ENCODE data around the gene ZFC3H1.

Gene ZFC3H1

DNA sequence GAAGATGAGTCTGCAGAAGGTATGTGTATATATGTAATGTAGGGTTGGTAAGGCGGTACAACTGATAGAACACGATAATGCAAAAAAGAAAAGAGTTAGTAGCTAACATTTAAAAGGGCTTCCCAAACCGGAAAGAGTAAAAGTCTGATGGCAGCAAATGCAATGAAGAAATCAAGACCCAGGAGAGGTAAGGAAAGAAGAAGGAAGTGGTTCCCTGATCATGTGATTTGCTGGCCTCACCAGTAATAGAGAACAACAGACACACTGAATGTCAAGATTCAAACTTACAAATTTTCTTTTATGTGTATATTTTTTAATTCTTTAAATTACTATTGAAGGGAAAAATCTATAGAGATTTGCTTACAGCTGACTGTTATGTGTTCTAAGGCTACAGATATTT is 18.4 kb downstream of the ZFC3H1 start:
- Histone ChIP-seq H3K4me2 (no peak overlapping the region), H2AFZ (ENCODE audit: low read depth) (no peak overlapping the region), H4K20me1 (ENCODE audit: insufficient read depth) (no peaks in the 10 kb centered on the region; the same call in 1 of the 2 replicates), H3K27me3 (ENCODE audit: insufficient read depth, low read depth) (no peaks in the 10 kb centered on the region), H3K9ac (no peak overlapping the region), H3K4me3 (IDR thresholded peaks at IDR 0.05; ENCODE audit: insufficient read depth, low read depth, low read length) (no peak overlapping the region), H3K27ac (no peak overlapping the region), H3K4me1 (ENCODE audit: low read depth, poor library complexity, severe bottlenecking) (peaks cover 10% of the 10 kb centered on the region), H3K79me2 (ENCODE audit: insufficient read depth, low read depth) (peaks cover 6% of the 10 kb centered on the region; the same call in 1 of the 2 replicates), H3K36me3 (ENCODE audit: insufficient read depth) (peaks cover 24% of the 10 kb centered on the region; the same call in 1 of the 2 replicates)
- TF ChIP-seq, protein P1, sequence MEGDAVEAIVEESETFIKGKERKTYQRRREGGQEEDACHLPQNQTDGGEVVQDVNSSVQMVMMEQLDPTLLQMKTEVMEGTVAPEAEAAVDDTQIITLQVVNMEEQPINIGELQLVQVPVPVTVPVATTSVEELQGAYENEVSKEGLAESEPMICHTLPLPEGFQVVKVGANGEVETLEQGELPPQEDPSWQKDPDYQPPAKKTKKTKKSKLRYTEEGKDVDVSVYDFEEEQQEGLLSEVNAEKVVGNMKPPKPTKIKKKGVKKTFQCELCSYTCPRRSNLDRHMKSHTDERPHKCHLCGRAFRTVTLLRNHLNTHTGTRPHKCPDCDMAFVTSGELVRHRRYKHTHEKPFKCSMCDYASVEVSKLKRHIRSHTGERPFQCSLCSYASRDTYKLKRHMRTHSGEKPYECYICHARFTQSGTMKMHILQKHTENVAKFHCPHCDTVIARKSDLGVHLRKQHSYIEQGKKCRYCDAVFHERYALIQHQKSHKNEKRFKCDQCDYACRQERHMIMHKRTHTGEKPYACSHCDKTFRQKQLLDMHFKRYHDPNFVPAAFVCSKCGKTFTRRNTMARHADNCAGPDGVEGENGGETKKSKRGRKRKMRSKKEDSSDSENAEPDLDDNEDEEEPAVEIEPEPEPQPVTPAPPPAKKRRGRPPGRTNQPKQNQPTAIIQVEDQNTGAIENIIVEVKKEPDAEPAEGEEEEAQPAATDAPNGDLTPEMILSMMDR (conservative IDR thresholded peaks at IDR 0.05; ENCODE audit: low read depth, low read length): no peak

DNA sequence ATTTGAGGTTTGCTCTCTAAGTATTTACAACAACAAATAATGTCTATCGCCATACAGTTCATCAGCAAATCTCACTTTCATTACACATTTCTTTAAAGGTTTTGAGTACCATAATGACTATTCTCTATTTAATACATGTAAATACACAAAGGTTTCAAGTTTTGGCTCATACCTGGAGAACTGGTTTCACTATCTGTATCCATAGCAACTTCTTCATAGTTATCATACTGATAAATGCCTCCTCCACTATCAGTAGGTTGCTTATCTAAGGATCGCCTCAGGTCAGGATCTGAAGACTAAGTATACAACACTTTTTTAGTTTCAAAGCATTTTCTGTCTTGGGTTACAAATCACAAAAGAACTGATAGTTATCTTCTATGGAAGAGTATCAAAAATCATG is 21.4 kb downstream of the ZFC3H1 start:
- Histone ChIP-seq H3K27me3 (ENCODE audit: insufficient read depth, low read depth) (no peaks in the 10 kb centered on the region), H3K4me3 (IDR thresholded peaks at IDR 0.05; ENCODE audit: insufficient read depth, low read depth, low read length) (no peak overlapping the region), H3K27ac (no peak overlapping the region), H2AFZ (ENCODE audit: low read depth) (no peak overlapping the region), H3K79me2 (ENCODE audit: insufficient read depth, low read depth) (no peaks in the 10 kb centered on the region), H3K4me2 (no peak overlapping the region), H4K20me1 (ENCODE audit: insufficient read depth) (no peaks in the 10 kb centered on the region), H3K9ac (no peak overlapping the region), H3K36me3 (ENCODE audit: insufficient read depth) (peaks cover 24% of the 10 kb centered on the region; the same call in 1 of the 2 replicates), H3K4me1 (ENCODE audit: low read depth, poor library complexity, severe bottlenecking) (peaks cover 12% of the 10 kb centered on the region)
- TF ChIP-seq, protein P1 (conservative IDR thresholded peaks at IDR 0.05; ENCODE audit: low read depth, low read length): no peak

- H3K79me2 ChIP-seq (ENCODE audit: insufficient read depth, low read depth): no peaks in the 10 kb centered on the region
- H3K27ac ChIP-seq: no peak overlapping the region
- H3K4me2 ChIP-seq: no peak overlapping the region
- H3K4me1 ChIP-seq (ENCODE audit: low read depth, poor library complexity, severe bottlenecking): peaks cover 18% of the 10 kb centered on the region
- H3K9ac ChIP-seq: no peak overlapping the region
- H2AFZ ChIP-seq (ENCODE audit: low read depth): no peak overlapping the region
- TF ChIP-seq, protein P1 (conservative IDR thresholded peaks at IDR 0.05; ENCODE audit: low read depth, low read length): no peak
- H3K4me3 ChIP-seq (IDR thresholded peaks at IDR 0.05; ENCODE audit: insufficient read depth, low read depth, low read length): no peak overlapping the region
- no peaks in the 10 kb centered on the region for H3K27me3 ChIP-seq (ENCODE audit: insufficient read depth, low read depth)
- peaks cover 24% of the 10 kb centered on the region; the same call in 1 of the 2 replicates for H3K36me3 ChIP-seq (ENCODE audit: insufficient read depth)
- H4K20me1 ChIP-seq (ENCODE audit: insufficient read depth): no peaks in the 10 kb centered on the region
Measured at GRCh38 chr12:71641390-71641789, 22.3 kb downstream of the ZFC3H1 start.

GRCh38 chr12:71640316-71640715 is 23.3 kb downstream of the ZFC3H1 start:
- no peak overlapping the region for H3K4me2 ChIP-seq
- TF ChIP-seq, protein P1 (conservative IDR thresholded peaks at IDR 0.05; ENCODE audit: low read depth, low read length): no peak
- H3K79me2 ChIP-seq (ENCODE audit: insufficient read depth, low read depth): no peaks in the 10 kb centered on the region
- H2AFZ ChIP-seq (ENCODE audit: low read depth): no peak overlapping the region
- H3K27me3 ChIP-seq (ENCODE audit: insufficient read depth, low read depth): no peaks in the 10 kb centered on the region
- H4K20me1 ChIP-seq (ENCODE audit: insufficient read depth): no peaks in the 10 kb centered on the region
- H3K9ac ChIP-seq: no peak overlapping the region
- peaks cover 18% of the 10 kb centered on the region for H3K4me1 ChIP-seq (ENCODE audit: low read depth, poor library complexity, severe bottlenecking)
- no peak overlapping the region for H3K27ac ChIP-seq
- H3K36me3 ChIP-seq (ENCODE audit: insufficient read depth): peaks cover 26% of the 10 kb centered on the region; the same call in 1 of the 2 replicates
- no peak overlapping the region for H3K4me3 ChIP-seq (IDR thresholded peaks at IDR 0.05; ENCODE audit: insufficient read depth, low read depth, low read length)

Measured in KMS-11 (cell line).